GM23338 (cell line): Measurements from ENCODE around the gene NR3C1. TPM values are rescaled to one million over a fixed set of nuclear protein-coding genes. Genes with fewer than 3 reads are reported as not detected.
A peak's percentile ranks its signal among the peaks of the same experiment; 100 is the strongest.

Experiments
- ATAC-seq: fragments of 200-7000 bp; cut with Tn5 transposase; 3 replicates; pipeline ENCODE4 v1.9.1; 2020
- DNase-seq: peaks from one replicate; pipeline ENCODE4 v3.0.0-alpha.2; 2015; ENCODE audit warnings: low spot score
- H2AFZ ChIP-seq: fragments of 200-600 bp; sonication (generic); 2 replicates; pipeline ENCODE4 v1.8.0; 2016; ENCODE audit warnings: antibody characterized with exemption, mild to moderate bottlenecking, moderate library complexity
- H3F3A ChIP-seq: fragments of 200-600 bp; sonication (generic); replicated peaks from 2 replicates; pipeline ENCODE4 v1.8.0; 2017; ENCODE audit warnings: antibody characterized with exemption, mixed run types, low read depth
- H3K27ac ChIP-seq: fragments of 200-600 bp; sonication (generic); 2 replicates; pipeline ENCODE4 v1.6.1; 2016; ENCODE audit warnings: low read depth
- H3K27me3 ChIP-seq: fragments of 200-600 bp; sonication (generic); 2 replicates; pipeline ENCODE4 v1.8.0; 2016; ENCODE audit warnings: mild to moderate bottlenecking, mixed run types, moderate library complexity; ENCODE audit not compliant: insufficient read depth
- H3K36me3 ChIP-seq: fragments of 200-600 bp; sonication (generic); 2 replicates; pipeline ENCODE4 v1.8.0; 2016; ENCODE audit warnings: mild to moderate bottlenecking; ENCODE audit not compliant: insufficient read depth
- H3K4me1 ChIP-seq: fragments of 200-600 bp; sonication (generic); 2 replicates; pipeline ENCODE4 v1.8.0; 2016; ENCODE audit warnings: mild to moderate bottlenecking, moderate library complexity; ENCODE audit not compliant: insufficient read depth
- H3K4me2 ChIP-seq: fragments of 200-600 bp; sonication (generic); 2 replicates; pipeline ENCODE4 v1.7.1; 2017; ENCODE audit warnings: mixed run types
- H3K4me3 ChIP-seq: fragments of 200-600 bp; sonication (generic); 2 replicates; pipeline ENCODE4 v1.6.1; 2016; ENCODE audit warnings: mixed run types
- H3K79me2 ChIP-seq: fragments of 200-600 bp; sonication (generic); replicated peaks from 2 replicates; pipeline ENCODE4 v1.8.0; 2017; ENCODE audit warnings: mild to moderate bottlenecking; ENCODE audit not compliant: insufficient read depth
- H3K9me2 ChIP-seq: fragments of 200-600 bp; sonication (generic); 2 replicates; pipeline ENCODE4 v1.8.0; 2017; ENCODE audit not compliant: insufficient read depth
- H4K20me1 ChIP-seq: fragments of 200-600 bp; sonication (generic); replicated peaks from 2 replicates; pipeline ENCODE4 v1.8.0; 2017; ENCODE audit warnings: mild to moderate bottlenecking; ENCODE audit not compliant: insufficient read depth
- H3K27ac Mint-ChIP-seq: 2 replicates; pipeline ENCODE4 v1.8.0; 2020; ENCODE audit warnings: inconsistent platforms, mild to moderate bottlenecking, moderate library complexity, mixed read lengths
- H3K27me3 Mint-ChIP-seq: 3 replicates; pipeline ENCODE4 v1.8.0; 2022; ENCODE audit warnings: low read depth, mild to moderate bottlenecking, moderate library complexity, mixed read lengths, inconsistent platforms; ENCODE audit not compliant: insufficient read depth, poor library complexity
- H3K36me3 Mint-ChIP-seq: 3 replicates; pipeline ENCODE4 v1.8.0; 2021; ENCODE audit warnings: low read depth, mild to moderate bottlenecking, inconsistent platforms, moderate library complexity, mixed read lengths
- H3K4me1 Mint-ChIP-seq: 3 replicates; pipeline ENCODE4 v1.8.0; 2020; ENCODE audit warnings: mild to moderate bottlenecking, inconsistent platforms, mixed read lengths
- H3K4me3 Mint-ChIP-seq: 3 replicates; pipeline ENCODE4 v1.8.0; 2021; ENCODE audit warnings: moderate library complexity, mild to moderate bottlenecking, inconsistent platforms, mixed read lengths
- H3K9me3 Mint-ChIP-seq: 3 replicates; pipeline ENCODE4 v1.8.0; 2020; ENCODE audit warnings: moderate library complexity, mild to moderate bottlenecking, inconsistent platforms, mixed read lengths
- ETS1 ChIP-seq: IDR thresholded peaks from 2 replicates; pipeline ENCODE4 v1.6.1; 2016; ENCODE audit warnings: antibody characterized with exemption
- EZH2 ChIP-seq: fragments of 200-600 bp; sonication (generic); IDR thresholded peaks from one replicate; pipeline ENCODE4 v1.8.0; 2017; ENCODE audit warnings: antibody characterized with exemption, mild to moderate bottlenecking, low read depth; ENCODE audit not compliant: unreplicated experiment
- EZH2phosphoT487 ChIP-seq: fragments of 200-600 bp; sonication (generic); IDR thresholded peaks from one replicate; pipeline ENCODE4 v1.8.1; 2018; ENCODE audit warnings: antibody characterized with exemption; ENCODE audit not compliant: unreplicated experiment
- JUNB ChIP-seq: IDR thresholded peaks from one replicate; pipeline ENCODE4 v1.6.1; 2016; ENCODE audit warnings: antibody characterized with exemption; ENCODE audit not compliant: unreplicated experiment
- POLR2AphosphoS5 ChIP-seq: IDR thresholded peaks from 2 replicates; pipeline ENCODE4 v1.6.1; 2016; ENCODE audit warnings: antibody characterized with exemption, low read depth
- STAT1 ChIP-seq: IDR thresholded peaks from one replicate; pipeline ENCODE4 v1.6.1; 2016; ENCODE audit warnings: antibody characterized with exemption; ENCODE audit not compliant: unreplicated experiment
- ZNF462 ChIP-seq: fragments of 250-450 bp; sonication (Bioruptor Pico); IDR thresholded peaks from 2 replicates; pipeline ENCODE4 v1.5.0; 2020; ENCODE audit warnings: mild to moderate bottlenecking, moderate library complexity
- polyA plus RNA-seq: library from polyadenylated mRNA; unstranded; fragments of >200 nt; fragmentation: Nextera tagmentation; extraction: Ambion mirVana; gene quantifications from 2 replicates; pipeline ENCODE4 v1.2.1, GENCODE V29; 2016
- total RNA-seq: library from RNA; depleted of rRNA; stranded (reverse); fragments of >200 nt; shearing (Covaris generic); gene quantifications from 2 replicates; pipeline ENCODE4 v1.2.3, GENCODE V29; 2014
- TF ChIP-seq, protein P1 (sequence below): IDR thresholded peaks from one replicate; pipeline ENCODE4 v1.6.1; 2018; ENCODE audit warnings: antibody characterized with exemption; ENCODE audit not compliant: unreplicated experiment

NR3C1 gene
- total and polyA plus RNA-seq, 2 experiments from 2014 or later = 1.2 to 4.6 TPM

GRCh38 chr5:143425835-143426234 lies 22.3 kb upstream of the NR3C1 start (continued):
- TF ChIP-seq ETS1 = no peak
- TF ChIP-seq JUNB = no peak
- TF ChIP-seq STAT1 = no peak
- no peak for TF ChIP-seq EZH2
- TF ChIP-seq POLR2AphosphoS5 = no peak

DNA sequence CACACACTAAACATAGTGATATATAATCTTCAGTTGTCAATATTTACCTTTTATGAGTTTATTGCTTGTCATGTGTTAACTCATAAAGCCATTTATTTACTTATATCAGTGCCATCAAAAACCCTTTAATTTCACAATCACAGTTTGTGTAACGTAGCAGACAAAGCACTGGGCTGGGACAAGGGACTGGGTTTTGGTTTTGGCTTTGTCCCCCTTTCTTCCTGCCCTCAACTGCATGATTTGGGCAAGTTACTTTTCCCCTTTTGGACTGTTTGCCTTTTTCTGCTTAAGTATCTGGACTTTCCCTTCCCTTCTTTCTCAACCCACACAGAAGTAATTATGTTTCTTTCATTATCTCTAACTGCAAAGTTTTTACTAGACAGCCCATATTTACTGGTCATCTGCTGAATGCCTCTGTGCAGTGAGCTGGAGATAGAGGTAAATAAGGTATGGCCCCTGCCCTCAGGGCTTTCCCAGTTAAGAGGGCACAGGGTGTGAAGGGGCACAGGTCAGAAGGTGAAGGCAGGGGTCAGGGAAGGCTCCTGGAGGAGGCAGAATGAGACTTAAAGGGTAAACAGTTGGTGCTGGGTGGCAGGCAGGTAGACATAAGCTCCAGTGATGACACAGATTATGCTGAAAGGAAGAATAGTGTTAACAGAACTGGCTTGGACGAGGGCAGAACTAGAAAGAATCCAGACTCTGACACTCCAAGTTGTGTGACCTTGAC lies 14.8 kb upstream of the NR3C1 start:
- no peaks in the 10 kb centered on the region for H3F3A ChIP-seq
- DNase-seq = no peak
- no peak overlapping the region for H3K27ac ChIP-seq
- no peaks in the 10 kb centered on the region for H3K36me3 ChIP-seq
- H2AFZ ChIP-seq = peak overlapping the region; percentile 45; the same call in 1 of the 2 replicates
- Mint-ChIP-seq H3K27me3 (no peaks in the 10 kb centered on the region), H3K9me3 (no peaks in the 10 kb centered on the region), H3K4me1 (peaks cover 15% of the 10 kb centered on the region; the same call in 2 of the 3 replicates), H3K36me3 (no peaks in the 10 kb centered on the region), H3K4me3 (no peak overlapping the region), H3K27ac (no peak overlapping the region)
- no peaks in the 10 kb centered on the region for H4K20me1 ChIP-seq
- peaks cover 6% of the 10 kb centered on the region; the same call in 1 of the 2 replicates for H3K9me2 ChIP-seq
- no peak overlapping the region for H3K4me3 ChIP-seq
- TF ChIP-seq POLR2AphosphoS5 (no peak), ZNF462 (CRISPR knock-in tag) (no peak), STAT1 (no peak), JUNB (no peak), EZH2phosphoT487 (no peak), ETS1 (no peak)
- TF ChIP-seq, protein P1, sequence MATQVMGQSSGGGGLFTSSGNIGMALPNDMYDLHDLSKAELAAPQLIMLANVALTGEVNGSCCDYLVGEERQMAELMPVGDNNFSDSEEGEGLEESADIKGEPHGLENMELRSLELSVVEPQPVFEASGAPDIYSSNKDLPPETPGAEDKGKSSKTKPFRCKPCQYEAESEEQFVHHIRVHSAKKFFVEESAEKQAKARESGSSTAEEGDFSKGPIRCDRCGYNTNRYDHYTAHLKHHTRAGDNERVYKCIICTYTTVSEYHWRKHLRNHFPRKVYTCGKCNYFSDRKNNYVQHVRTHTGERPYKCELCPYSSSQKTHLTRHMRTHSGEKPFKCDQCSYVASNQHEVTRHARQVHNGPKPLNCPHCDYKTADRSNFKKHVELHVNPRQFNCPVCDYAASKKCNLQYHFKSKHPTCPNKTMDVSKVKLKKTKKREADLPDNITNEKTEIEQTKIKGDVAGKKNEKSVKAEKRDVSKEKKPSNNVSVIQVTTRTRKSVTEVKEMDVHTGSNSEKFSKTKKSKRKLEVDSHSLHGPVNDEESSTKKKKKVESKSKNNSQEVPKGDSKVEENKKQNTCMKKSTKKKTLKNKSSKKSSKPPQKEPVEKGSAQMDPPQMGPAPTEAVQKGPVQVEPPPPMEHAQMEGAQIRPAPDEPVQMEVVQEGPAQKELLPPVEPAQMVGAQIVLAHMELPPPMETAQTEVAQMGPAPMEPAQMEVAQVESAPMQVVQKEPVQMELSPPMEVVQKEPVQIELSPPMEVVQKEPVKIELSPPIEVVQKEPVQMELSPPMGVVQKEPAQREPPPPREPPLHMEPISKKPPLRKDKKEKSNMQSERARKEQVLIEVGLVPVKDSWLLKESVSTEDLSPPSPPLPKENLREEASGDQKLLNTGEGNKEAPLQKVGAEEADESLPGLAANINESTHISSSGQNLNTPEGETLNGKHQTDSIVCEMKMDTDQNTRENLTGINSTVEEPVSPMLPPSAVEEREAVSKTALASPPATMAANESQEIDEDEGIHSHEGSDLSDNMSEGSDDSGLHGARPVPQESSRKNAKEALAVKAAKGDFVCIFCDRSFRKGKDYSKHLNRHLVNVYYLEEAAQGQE = no peak
- ATAC-seq = no peak
- H3K27me3 ChIP-seq = no peaks in the 10 kb centered on the region
- no peak overlapping the region for H3K4me2 ChIP-seq
- no peaks in the 10 kb centered on the region for H3K79me2 ChIP-seq
- peaks cover 4% of the 10 kb centered on the region; the same call in 1 of the 2 replicates for H3K4me1 ChIP-seq
